Stimulated activated CD8-positive, alpha-beta memory T cell treated with anti-CD3 and anti-CD28 coated beads, Interleukin-15, amount 100 ng/mL, for 48 hours (primary cell): Measurements from ENCODE around the gene GTF2H2.
"Not testable (repeated sequence)": the region's sequence is repeated elsewhere in the genome, so short reads cannot be mapped to it uniquely, and the experiment has no call there.

Source experiments
- DNase-seq, 2 donors: peaks; one replicate each; pipeline ENCODE4 v3.0.0-alpha.2; 2020; ENCODE audit warnings: low read depth in 2 of 2

Gene GTF2H2

DNA sequence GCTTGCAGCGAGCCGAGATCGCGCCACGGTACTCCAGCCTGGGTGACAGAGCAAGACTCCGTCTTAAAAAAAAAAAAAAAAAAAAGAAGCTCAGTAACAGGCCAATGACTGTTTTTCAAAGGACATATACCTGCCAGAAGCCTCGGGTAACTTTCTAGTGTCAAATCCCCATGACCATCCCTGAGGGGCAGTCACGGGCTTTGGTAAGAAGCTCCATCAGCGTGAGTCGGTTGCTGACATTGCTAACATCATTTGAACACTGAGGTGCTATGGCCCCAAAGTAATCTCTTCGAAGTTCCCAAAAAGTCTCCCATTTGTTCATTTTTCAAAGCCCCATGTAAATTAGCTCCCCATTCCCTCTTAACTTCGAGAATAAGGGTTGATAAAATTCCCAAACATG is 53.9 kb downstream of the GTF2H2 start:
- DNase-seq: no peak

DNA sequence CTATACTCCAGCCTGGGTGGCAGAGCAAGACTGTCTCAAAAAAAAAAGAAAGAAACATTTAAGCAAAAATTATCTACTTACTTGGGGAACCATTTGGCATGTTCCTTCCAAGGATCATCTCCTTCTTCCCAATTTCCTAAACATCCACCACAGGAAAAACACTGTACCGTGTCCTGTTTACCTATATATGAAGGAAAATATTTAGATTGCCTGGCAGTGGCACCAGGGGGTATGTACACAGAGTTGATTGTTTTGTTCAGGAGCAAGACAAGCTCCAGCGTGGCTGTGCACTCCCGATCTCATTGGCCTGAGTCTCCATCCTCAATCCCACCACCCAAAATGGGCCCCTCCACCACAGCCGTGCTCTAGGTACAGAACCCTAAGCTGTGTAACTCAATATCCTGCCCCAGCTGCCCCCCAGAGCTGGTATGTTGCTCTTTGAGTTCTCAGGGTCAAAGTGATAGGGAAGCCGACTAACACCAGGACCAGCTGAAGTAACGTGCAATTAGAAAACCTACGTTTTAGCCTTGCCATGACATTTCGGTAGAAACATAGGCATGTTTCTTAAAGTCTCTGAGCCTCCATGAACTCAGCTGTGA is 56.2 kb downstream of the GTF2H2 start:
- DNase-seq: no peak

DNA sequence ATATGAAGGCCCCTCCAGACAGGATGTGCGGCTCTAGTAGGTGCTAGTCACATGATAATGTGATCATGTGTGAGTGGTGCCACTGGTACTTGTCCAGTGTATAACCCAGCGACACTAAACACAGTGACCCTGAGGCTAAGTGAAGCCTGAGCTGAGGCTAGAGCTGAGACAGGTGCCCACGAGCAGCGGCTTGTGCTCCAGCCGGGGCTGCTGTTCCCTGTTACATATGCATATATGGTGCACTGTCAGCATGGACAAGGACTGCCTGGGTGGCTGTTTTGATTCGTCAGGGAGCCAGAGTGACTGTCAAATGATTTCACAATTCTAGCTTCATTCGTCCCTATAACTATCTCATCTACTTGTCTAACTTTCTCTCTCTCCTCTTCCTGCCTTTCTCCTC is 60.5 kb downstream of the GTF2H2 start:
- DNase-seq: not testable (repeated sequence)
